M059J (cell line): ENCODE measurements around the gene SYNC. TPM values are rescaled to one million over a fixed set of nuclear protein-coding genes. Genes with fewer than 3 reads are reported as not detected.
"Not testable (repeated sequence)": the region's sequence is repeated elsewhere in the genome, so short reads cannot be mapped to it uniquely, and the experiment has no call there.

Source experiments
- DNase-seq: peaks from one replicate; pipeline ENCODE4 v3.0.0-alpha.2; 2012; ENCODE audit warnings: low read depth
- total RNA-seq: library from RNA; depleted of rRNA; stranded (reverse); fragments of >200 nt; shearing (Covaris generic); gene quantifications from 2 replicates; pipeline ENCODE4 v1.2.3, GENCODE V29; 2014

The SYNC gene
- total RNA-seq, 1 experiment from 2014 or later, result 38.2 TPM

GRCh38 chr1:32724678-32725614, 22.4 kb upstream of the SYNC start:
- DNase-seq, result peak; percentile 91

DNA sequence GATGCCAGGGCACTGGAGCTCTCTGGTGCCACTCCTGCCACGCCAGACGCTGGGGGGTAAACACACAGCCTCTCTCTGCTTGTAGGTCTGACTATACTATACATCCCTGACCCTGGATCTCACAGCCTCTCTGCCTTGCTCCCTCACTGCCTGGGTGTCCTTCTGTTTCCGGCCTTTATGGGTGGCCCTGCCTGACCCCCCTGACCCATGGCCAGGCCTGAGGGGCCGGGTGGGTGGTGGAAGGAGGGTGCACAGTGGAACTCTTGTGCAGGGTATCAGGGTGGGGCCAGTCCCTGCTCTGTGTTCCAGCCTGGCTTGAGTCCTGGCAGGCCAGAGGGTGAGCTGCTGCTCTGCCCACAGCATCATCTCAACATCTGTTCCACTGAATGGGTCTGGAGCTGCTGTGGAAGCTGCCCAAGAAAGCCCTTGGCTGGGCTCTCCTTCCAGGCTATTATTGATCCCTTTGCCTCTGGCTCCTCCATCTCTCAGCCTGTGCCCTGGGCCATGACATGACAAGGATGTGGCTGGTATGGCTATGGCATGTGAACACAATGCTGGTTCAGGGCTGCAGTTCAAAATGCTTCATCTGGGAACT, 17.2 kb upstream of the SYNC start:
- DNase-seq, result no peak

- DNase-seq, result no peak
These were observed 16.0 kb upstream of the SYNC start for GRCh38 chr1:32718527-32718926.

- no peak for DNase-seq
These were observed 15.5 kb upstream of the SYNC start for GRCh38 chr1:32718036-32718435.

- no peak for DNase-seq
These were observed 14.9 kb upstream of the SYNC start for GRCh38 chr1:32717503-32717902.

DNA sequence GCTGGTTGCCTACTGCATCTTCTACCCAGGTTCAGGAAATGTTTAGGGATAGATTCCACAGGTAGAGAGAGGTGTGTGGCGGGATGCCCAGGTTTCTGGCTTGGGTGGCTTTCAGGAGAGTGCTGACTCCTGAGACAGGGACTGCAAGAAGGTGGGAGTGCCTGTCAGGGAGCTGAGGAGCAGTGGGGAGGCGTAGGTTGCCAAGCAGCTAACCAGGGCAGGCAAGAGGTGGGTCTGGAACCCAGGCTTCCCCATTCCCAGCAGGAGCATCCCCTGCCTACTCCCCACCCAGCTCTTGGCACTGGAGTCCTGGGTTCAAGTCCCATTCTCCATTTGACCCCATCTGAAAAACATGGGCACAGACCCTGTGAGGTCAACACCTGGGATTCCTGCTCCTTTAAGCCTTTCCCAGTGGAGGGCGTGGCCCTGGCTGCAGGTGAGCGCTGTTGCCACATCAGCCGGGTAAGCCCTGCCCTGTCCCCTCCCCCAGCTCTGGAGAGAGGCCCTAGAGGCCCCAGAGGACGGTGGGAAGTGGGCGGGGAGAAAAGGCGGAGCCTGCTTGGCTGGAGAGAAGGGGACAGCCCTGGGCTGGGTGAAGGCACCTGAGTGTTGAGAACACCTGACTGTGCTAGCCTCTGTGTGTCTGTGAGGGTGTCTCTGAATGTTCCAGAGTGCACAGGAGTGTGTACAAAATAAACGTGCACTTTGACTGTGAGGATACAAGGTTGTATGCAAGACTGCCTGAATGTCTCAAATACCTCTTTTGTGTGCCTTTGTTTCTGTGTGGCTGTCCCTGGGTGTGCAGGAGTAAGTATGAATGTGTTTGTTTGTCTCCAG, 14.0 kb upstream of the SYNC start:
- peak; percentile 61 for DNase-seq

- DNase-seq, result peak; percentile 45
These were observed 13.3 kb upstream of the SYNC start for GRCh38 chr1:32715901-32716311.

DNA sequence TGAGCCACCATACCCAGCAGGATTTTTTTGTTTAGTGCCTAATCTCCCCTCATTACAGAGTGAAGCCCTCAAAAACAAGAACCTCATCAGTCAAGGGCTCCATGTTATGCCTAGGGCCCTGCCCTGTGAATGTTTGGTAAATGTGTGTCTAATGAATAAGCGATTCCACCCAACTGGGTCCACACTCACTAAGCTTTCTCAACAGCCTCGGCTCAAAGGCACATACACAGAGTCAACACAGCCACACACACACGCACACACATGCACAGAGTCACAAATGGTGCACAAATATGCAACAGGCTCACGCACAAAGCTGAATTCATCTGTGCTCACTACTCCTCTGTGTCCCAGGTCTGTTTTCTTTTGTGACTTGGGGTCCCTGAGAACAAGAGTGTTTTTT, 11.7 kb upstream of the SYNC start:
- DNase-seq, result no peak

DNA sequence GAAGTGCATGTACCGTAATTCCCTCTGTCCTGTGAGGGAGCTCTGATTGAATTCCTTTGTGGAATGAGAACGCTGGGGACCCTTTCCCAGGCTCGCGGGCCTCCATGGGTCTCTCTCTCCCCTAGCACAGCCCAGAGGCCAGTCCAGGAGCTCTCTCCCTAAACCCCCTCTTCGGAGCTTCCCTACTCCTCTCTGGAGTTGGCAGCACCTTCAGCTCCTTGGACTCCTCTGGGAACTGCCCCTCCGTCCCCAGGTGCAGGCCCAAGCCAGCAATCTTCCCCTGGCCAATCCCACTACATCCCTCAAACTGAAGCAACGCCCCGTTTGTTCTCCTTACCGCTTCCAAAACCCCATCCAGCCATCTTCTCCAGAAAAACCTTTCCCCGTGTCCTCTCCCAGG, 10.5 kb upstream of the SYNC start:
- no peak for DNase-seq

DNA sequence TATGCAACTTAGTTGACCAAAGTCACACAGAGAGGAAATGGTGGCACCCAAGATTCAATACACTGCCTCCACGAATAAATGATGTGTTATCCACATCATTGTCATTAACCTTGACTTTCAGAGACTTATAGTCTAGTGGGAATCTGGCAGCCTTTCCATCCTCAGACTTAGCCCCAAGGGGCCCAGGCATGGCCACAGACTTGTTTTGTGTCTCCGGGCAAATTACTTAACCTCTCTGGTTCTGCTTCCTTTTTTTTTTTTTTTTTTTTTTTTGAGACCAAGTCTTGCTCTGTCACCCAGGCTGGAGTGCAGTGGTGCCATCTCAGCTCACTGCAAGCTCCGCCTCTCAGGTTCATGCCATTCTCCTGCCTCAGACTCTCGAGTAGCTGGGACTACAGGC, 8.7 kb upstream of the SYNC start:
- DNase-seq, result not testable (repeated sequence)

- DNase-seq, result no peak
These were observed 6.9 kb upstream of the SYNC start for GRCh38 chr1:32709476-32709875.

DNA sequence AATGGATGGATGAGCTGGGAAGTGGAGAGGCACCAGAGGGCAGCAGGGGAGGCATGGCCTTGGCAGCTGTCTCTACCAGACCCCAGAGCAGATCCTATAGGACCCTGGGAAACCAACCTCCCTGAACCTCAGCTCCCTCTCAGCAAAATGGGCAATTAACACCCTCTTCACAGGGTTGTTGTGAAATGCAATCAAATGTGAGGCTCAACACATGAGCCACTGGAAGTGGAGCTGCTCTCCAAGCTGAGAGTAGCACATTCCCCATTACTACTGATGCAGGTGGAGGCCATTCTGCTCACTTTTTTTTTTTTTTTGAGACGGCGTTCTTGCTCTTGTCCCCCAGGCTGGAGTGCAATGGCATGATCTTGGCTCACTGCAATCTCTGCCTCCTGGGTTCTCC, 6.5 kb upstream of the SYNC start:
- no peak for DNase-seq

GRCh38 chr1:32706491-32706890, 3.9 kb upstream of the SYNC start:
- no peak for DNase-seq

DNA sequence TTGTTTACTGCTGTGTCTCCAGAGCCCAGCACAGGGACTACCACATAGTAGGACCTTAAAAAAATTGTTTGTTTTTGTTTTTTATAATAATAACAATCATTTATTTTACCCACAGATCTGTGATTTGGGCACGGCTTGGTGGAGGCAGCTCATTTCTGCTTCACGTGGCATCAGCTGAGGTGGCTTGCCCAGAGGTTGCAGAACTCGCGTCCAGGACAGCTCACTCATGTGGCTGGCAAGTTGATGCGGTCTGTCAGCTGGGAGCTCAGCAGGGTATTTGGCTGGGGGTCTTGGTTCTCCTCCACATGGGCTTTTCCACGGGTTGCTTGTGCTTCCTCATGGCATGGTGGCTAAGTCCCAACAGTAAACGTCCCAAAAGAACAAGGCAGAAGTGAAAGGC, 2.9 kb upstream of the SYNC start:
- no peak for DNase-seq

GRCh38 chr1:32703479-32704291, 1.1 kb upstream of the SYNC start:
- peak; percentile 99 for DNase-seq

DNA sequence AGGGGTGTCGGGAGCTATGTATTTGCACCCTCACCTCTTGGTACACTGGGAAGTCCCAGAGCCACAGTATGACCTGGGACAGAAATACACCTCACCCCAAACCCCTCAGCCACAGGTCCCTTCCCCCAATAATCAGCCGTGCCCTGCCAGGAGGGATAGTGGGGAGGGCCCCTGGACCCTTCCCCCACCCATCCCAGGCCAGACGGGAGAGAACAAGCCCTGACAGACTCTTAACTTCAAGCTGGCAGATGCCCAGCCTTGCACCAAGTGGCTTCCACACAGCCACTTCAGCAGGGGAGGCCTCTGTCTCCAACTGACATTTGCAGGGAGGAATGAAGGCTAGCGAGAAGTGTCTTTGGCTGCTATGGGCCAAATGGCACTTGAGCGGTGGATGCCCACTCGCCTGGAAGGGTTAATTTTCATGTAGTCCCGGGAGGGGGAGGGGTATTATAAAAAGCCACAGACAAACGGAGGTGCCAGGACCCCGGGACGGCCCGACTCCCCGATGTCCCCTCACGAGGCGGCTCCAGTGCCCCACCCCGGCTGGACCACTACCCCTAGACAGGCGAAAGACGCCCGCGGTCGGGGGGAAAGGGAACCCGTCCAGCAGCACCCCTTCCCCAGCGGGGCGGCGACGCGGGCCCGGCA, 495 bp downstream of the SYNC start:
- DNase-seq, result peak; percentile 67

GRCh38 chr1:32701421-32701911, 1.1 kb downstream of the SYNC start:
- DNase-seq, result peak; percentile 36

DNA sequence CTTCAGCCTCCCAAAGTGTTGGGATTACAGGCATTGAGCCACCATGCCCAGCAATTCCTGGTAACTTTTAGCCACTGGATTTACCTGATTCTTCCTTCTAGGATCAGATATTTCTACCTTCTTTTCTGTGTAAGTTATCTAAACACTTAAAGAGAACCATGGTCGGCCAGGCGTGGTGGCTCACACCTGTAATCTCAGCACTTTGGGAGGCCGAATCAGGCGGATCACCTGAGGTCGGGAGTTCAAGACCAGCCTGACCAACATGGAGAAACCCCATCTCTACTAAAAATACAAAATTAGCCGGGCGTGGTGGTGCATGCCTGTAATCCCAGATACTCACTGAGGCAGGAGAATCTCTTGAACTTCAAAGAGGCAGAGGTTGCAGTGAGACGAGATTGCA, 5.6 kb downstream of the SYNC start:
- DNase-seq, result not testable (repeated sequence)

- DNase-seq, result no peak
These were observed 6.5 kb downstream of the SYNC start for GRCh38 chr1:32696041-32696440.

DNA sequence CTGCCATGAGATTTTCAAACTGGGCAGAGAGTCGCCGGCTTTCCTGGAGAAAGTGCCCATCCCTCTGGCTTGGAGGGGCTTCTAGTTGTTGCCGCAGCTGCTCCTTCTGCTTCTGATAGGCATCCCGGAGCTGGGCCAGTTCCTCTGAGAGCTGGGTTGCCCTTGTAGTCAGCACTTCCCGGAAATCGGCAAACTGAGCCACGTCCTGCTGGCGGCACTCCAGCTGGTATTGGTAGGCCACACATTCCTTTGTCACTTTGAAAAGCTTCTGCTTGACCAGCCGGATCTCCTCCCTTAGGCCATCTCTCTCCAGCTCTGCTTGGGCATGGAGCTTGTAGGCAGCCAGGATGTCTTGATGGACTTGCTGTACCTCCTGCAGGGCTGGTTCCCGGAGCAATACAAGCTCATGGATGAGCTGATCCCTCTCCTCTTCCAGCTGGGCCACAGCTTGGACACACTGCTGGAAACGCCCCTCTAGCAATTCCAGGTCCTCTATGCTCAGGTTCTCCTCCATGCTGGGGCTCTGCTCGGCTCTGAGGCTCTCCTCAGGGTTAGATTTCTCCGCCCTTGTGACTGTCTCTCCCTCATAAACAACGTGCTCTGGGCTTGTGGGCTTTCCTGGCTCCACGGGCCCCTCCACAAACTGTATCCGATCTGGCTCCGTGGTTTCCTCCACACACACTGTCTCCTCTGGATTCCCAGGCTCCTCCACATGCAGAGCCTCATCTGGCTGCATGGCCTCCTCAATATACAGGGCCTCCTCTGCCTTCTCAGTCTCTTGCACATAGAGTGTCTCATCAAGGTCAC, 7.3 kb downstream of the SYNC start:
- peak; percentile 97 for DNase-seq
